Effector memory CD4-positive, alpha-beta T cell (primary cell): ENCODE data around the gene UQCRC1.

Source experiments
- DNase-seq, 3 donors: peaks; one replicate each; pipeline ENCODE4 v3.0.0-alpha.2; 2020
- H3K27ac ChIP-seq: 2 replicates; pipeline ENCODE4 v1.7.0; 2013; ENCODE audit warnings: mild to moderate bottlenecking, low read length, moderate library complexity; ENCODE audit not compliant: insufficient read depth, poor library complexity, severe bottlenecking
- H3K27me3 ChIP-seq: replicated peaks from 2 replicates; pipeline ENCODE4 v1.7.0; 2013; ENCODE audit warnings: mild to moderate bottlenecking, low read length; ENCODE audit not compliant: insufficient read depth, control insufficient read depth, poor library complexity, severe bottlenecking
- H3K36me3 ChIP-seq: 2 replicates; pipeline ENCODE4 v1.7.0; 2013; ENCODE audit warnings: mild to moderate bottlenecking, low read length, moderate library complexity; ENCODE audit not compliant: control insufficient read depth, insufficient read depth
- H3K4me1 ChIP-seq: 2 replicates; pipeline ENCODE4 v1.7.0; 2013; ENCODE audit warnings: low read length, mild to moderate bottlenecking; ENCODE audit not compliant: control insufficient read depth, insufficient read depth, poor library complexity, severe bottlenecking
- H3K4me3 ChIP-seq: 2 replicates; pipeline ENCODE4 v1.7.0; 2013; ENCODE audit warnings: low read length, low read depth, mild to moderate bottlenecking; ENCODE audit not compliant: insufficient read depth, poor library complexity, severe bottlenecking
- H3K9me3 ChIP-seq: 2 replicates; pipeline ENCODE4 v1.7.0; 2013; ENCODE audit warnings: mild to moderate bottlenecking, low read length, moderate library complexity; ENCODE audit not compliant: control insufficient read depth

Gene UQCRC1

DNA sequence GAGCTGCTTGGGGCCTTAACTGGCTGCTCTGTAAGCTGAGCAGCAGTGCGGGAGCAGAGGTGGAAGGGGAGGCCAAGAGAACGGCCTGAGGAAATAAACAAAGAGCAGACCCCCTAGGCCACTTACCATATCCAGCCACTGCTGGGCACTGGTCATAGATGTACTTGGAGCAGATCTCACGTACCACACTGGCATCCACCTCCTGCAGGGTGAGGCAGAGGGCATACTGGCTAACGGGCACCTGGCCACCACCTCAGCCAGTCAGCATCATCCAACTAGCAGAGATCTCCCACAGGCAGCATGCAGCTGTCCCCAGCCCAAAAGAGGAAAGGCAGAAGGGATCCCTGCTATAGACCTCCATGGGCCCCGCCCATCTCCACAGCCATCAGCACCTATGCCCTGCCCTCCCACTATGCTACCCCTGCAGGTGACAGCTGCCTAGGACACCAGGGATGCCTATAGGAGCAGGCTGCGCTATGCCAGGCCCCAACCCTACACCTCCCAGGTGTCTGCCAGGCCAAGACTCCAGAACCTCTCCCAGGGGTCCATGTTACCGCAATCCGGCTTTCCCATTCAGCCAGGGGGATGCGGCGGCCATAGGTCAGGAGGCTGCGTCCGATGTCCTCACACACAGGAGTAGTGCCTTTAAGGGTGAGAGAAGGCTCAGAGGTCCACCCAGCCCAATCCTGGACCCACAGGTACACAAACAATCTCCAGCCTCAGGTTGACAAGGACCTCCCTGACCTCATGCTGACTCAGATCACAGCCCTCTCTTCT, 9.7 kb downstream of the UQCRC1 start:
- no peaks in the 10 kb centered on the region for H3K27me3 ChIP-seq
- DNase-seq: no peak
- H3K36me3 ChIP-seq: peaks cover 67% of the 10 kb centered on the region
- H3K4me1 ChIP-seq: peaks cover 3% of the 10 kb centered on the region
- H3K9me3 ChIP-seq: no peaks in the 10 kb centered on the region
- H3K4me3 ChIP-seq: no peak overlapping the region
- no peak overlapping the region for H3K27ac ChIP-seq

DNA sequence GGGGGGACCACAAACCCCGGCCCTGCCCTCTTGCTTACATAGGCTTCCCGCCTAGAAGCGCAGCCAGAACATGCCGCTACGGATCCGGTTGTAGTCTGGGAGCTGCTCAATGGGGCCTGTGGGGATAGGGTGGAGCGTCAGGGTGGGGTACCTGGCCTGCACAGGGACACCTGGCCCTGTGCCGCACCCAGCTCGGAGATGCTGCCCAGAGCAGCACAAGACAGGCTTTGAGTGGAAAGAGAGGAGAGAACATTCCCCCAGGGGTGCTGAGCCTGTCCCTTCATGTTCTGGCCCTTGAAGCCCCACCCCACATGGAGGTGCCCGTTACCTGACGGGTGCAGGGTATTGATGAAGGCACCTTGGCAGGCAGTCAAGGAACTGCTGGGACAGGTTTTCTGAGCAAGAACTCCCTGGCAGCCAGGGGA, 10.4 kb downstream of the UQCRC1 start:
- H3K27me3 ChIP-seq: peaks cover 4% of the 10 kb centered on the region
- no peak for DNase-seq
- peaks cover 5% of the 10 kb centered on the region for H3K4me1 ChIP-seq
- H3K9me3 ChIP-seq: no peaks in the 10 kb centered on the region
- H3K27ac ChIP-seq: no peak overlapping the region
- H3K36me3 ChIP-seq: peaks cover 61% of the 10 kb centered on the region
- no peak overlapping the region for H3K4me3 ChIP-seq

DNA sequence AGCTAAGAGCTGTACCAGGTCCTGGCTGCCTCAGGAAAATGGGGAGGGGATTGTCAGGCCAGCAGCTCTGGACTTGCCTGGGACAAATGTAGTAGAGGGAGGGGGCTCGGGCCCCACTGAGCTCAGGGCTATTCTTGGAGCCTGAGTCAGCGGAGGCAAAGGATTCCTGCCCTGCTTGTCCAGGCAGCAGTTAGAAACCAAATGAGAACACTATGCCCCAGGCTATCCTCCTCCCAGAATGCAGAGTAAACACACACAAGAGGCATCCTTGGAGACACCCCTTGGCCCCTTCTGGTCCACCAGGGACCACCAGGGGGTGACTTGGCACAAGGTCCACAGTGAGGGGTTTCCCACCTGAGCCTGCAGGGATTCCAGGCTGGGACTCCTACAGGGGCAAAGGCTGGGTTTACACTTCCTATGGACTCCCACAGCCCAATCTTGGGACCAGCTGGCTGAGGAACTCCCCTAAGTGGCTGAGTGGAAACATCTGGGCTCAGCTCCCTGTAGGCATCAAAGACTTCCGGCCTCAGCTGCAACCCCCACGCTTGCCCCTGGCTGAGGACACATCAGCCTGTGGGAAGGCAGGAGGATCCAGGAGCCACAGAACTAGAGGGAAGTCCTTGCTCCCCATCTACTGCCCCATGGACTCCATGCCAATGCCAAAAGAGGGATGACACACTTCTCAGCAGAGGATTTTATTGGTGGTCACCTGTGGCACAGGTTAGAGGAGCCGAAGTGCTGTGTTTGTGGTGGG, 10.9 kb downstream of the UQCRC1 start:
- Histone ChIP-seq H3K9me3 (no peaks in the 10 kb centered on the region), H3K4me1 (peaks cover 5% of the 10 kb centered on the region), H3K27ac (no peak overlapping the region), H3K27me3 (peaks cover 5% of the 10 kb centered on the region), H3K4me3 (no peak overlapping the region), H3K36me3 (peaks cover 55% of the 10 kb centered on the region)
- DNase-seq: no peak

DNA sequence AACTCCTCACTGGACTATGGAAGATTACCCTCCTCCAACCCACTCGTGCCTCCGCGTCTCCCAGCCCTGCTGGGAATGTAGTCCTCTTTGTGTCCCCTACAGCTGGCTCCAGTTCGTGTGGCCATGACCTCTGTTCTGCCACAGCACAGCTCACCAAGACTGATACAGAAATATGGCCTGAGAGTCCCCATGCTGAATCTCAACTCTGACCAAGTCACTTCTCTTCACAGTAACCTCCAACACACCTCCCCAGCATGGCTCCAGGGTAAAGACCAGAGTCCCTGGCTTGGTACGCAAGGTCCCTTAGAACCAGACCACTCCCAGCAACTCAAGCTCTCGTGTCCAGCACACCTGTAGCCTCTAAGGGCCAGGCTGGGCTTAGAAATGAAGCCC, 12.0 kb downstream of the UQCRC1 start:
- Histone ChIP-seq H3K4me1 (peaks cover 5% of the 10 kb centered on the region), H3K9me3 (no peaks in the 10 kb centered on the region), H3K27ac (no peak overlapping the region), H3K36me3 (peaks cover 44% of the 10 kb centered on the region), H3K27me3 (peaks cover 11% of the 10 kb centered on the region), H3K4me3 (no peak overlapping the region)
- DNase-seq: no peak

DNA sequence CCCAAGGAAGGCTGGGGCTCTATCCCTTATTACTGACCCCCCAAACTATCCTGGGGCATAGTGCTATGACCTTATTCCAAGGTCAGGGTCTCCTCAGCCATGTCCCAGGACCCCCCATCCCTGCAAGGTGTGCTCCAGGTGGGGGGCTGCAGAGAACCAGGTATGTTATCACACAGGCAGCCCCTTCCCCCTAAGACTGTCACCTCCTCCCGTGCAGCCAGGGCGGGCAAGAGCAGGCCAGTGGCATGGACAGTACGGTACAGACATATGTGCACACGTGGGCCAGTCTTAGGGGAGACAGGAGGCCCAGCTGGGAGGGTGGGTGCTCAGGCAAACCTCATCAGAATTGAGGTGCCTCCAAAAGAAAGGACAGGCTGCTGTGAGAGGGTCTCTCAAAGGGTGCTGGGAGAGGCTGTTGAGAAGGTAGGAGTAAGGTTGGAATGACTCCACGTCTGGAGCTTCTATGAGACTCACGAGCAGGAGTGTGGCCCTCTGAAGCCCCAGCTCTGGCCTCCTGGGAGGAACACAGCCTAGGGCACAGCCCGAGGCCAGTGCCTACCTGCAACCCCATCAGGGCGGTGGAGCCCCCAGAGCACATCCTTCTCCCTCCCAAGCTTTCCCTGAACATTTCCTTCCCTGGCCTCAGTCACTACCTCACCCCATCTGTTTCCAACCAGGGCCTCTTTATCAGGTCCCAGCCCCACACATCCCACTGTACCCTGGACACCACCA, 12.6 kb downstream of the UQCRC1 start:
- Histone ChIP-seq H3K27me3 (peaks cover 11% of the 10 kb centered on the region), H3K27ac (no peak overlapping the region), H3K9me3 (no peaks in the 10 kb centered on the region), H3K4me3 (no peak overlapping the region), H3K36me3 (peaks cover 41% of the 10 kb centered on the region), H3K4me1 (peaks cover 5% of the 10 kb centered on the region)
- DNase-seq: no peak

DNA sequence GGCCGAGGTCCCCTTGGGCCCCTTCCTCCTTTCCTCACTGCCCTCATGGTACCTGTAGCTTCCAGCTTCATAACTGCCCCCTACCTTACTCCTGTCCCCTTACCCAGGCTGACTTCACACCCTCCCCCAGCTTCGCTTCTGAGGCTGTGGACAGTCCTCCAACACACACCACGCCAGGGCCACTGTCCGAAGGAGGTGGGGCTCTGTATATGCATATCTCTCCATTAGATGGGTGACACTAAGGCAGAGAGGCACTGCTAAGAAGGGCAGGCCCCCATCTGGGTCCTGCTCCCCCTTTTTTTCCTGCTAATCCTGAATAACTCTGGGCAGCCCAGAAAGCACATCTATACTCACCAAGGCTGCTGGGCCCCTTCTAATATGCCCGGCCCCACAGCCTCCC, 13.3 kb downstream of the UQCRC1 start:
- Histone ChIP-seq H3K27me3 (peaks cover 11% of the 10 kb centered on the region), H3K9me3 (no peaks in the 10 kb centered on the region), H3K4me1 (peaks cover 5% of the 10 kb centered on the region), H3K4me3 (no peak overlapping the region), H3K27ac (no peak overlapping the region), H3K36me3 (peaks cover 34% of the 10 kb centered on the region)
- no peak for DNase-seq

DNA sequence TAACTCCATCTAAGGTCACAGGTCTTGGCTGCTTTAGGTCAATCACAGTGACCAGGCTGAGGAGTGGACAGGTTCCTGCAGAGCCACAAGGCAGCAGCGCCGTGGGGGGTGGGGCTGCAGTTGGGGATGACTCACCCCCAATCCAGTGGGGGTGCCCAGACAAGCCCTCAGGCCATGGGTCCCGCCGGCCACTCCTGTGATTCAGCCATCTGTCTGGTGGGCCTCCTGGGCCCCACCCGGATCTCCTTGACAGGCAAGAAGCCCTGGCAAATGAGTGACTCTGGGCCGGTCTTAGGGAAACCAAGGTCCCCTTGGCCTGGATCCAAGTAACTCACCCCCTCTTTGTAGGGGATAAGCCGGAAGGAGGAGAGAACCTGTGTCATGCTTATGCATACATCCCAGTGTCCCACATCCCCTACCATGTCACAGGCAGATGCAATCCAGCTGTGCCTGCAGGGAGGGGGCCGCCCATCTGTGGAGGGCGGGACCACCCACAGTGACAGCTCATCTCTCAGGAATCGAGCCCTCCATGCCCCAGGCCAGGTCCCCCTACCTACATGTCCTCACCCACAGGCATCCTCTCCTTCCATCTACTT, 13.8 kb downstream of the UQCRC1 start:
- no peaks in the 10 kb centered on the region for H3K9me3 ChIP-seq
- DNase-seq: no peak
- peaks cover 5% of the 10 kb centered on the region for H3K4me1 ChIP-seq

DNA sequence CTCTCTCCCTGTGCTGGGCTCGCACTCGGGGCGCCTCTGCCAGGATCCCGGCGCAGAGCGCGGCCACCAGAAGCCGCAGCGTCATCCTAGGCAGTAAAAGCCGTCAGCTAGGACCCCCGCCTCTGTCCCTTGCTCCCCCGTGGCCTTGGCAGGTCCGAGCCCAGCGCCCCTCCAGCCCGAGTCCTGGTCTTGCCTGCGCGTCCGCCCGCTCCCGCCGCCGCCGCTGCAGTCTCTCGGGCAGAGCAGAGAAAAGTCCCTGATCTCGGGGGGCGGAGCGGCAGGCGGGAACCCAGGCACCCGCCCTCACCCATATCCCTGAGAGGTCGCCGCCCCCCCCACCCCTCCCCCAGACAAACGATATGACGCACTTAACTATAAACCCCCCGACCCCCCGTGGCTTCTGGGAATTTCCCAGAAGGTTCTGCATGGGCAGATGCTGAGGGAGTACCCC, 14.3 kb downstream of the UQCRC1 start, which contains the start of gene COL7A1:
Gene COL7A1, minus strand, starts transcription at position 255 of the 451 bp plus-strand sequence. Its CDS starts 170 bp downstream, at position 85.
- H3K4me3 ChIP-seq: no peak within 1 kb of the TSS
- DNase-seq: no peak
- H3K9me3 ChIP-seq: no peaks in the 10 kb centered on the region
- H3K4me1 ChIP-seq: peaks cover 5% of the 10 kb centered on the region
- peaks cover 23% of the 10 kb centered on the region for H3K36me3 ChIP-seq
- H3K27ac ChIP-seq: no peak within 1 kb of the TSS
- peaks cover 11% of the 10 kb centered on the region for H3K27me3 ChIP-seq

More for the DNA sequence above, 13.8 kb downstream of the UQCRC1 start:
- peaks cover 11% of the 10 kb centered on the region for H3K27me3 ChIP-seq
- H3K4me3 ChIP-seq: no peak overlapping the region
- H3K36me3 ChIP-seq: peaks cover 29% of the 10 kb centered on the region
- H3K27ac ChIP-seq: no peak overlapping the region

DNA sequence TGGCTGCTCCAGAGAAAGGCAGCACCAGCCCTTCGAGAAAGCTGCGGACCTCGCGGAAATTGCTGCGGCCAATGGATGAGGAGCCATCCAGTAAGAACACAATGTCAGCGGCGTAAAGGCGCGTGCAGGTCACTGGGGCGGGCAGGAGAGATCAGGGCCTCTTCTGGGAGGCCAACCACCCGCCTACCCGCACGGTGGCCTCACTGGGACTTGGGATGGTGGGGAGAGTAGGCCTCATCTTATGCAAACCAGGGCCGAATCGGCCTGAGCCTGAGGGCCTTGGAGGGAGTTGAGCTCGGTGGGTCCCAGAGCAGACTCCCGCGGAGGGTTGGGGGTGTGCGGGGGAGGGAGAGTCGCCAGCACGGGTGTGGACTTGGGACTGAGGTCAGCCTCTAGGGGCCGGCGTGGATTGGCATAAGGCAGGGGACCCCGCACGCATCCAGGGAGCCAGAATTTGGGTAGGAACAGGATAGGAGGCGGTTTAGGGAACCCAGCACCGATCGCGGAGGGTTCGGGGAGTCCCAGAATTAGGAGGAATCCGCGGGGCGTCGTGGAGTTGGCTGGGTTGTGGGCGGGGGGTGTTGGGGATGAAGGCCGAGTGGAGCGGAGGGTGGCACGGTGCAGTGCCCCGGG, 14.9 kb downstream of the UQCRC1 start:
- Histone ChIP-seq H3K27ac (no peak overlapping the region), H3K4me1 (peaks cover 5% of the 10 kb centered on the region), H3K27me3 (peaks cover 11% of the 10 kb centered on the region), H3K4me3 (no peak overlapping the region), H3K9me3 (no peaks in the 10 kb centered on the region), H3K36me3 (peaks cover 18% of the 10 kb centered on the region)
- DNase-seq: no peak
